ENCODE measurements around the gene GRB10. TPM values are rescaled to one million over a fixed set of nuclear protein-coding genes. Genes with fewer than 3 reads are reported as not detected.

Gene GRB10
- total RNA-seq, 1 donor from 2014 or later, result 58.3 TPM

DNA sequence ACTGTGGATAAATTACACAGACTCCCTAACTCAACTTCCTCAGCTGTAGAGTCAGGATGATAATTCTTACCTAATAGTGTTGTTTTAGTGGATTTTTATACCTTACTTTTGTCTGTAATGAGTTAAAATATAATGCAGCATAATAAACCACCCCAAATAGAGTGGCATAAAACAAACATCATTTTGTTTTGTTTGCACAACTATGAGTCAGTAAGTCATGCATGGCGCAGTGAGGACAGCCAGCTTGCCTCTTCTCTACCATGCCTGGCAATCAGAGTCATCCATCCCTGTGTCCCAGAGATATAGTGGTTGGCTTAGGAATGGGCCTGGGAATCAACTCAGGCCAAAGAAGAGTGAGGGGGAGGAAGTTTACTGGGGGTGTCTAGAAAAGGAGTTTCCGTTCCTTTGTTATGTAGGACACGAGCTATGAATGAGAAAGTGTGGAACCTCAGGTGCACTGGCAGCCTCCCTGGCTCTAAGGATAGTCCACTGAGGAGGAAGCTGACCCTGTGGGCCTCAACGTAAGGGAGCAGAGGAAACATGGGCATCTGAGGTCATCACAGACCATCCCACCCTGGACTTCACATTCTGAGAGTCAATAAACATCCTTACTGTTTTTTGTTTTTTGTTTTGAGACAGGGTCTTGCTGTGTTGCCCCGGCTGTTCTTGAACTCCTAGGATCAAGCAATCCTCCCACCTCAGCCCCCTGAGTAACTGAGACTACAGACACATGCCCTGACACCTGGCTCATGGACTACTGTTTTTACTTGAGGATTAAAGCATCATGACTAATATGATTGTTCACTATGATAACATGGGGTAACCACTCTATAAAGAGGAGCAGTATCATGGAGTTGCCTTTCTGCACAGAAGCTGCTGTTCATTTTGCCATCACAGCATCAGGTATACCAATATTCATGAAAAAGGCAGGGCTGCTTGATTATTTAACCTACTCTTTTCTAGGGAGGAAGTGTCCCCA lies 21.0 kb upstream of the GRB10 start:
- DNase-seq, result no peak

DNA sequence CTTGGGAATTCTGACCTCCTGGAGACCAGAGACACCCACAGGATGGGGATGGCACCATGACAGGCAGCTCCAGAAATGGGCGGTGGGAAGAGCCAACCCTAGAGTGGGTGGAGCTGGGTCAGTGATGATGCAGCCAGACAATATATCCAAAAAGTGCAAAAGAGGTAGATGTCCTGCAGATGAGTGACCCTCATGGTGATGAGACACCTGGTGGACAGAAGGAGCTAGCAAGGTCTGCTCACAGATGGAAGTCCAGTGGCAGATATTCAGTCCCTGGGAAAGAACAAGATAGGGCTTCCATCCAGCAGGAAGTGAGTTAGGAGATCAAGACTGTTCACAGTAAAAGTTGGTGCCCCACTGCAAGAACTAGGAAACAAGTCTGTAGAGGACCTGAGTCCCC lies 19.2 kb upstream of the GRB10 start:
- DNase-seq, result no peak

DNA sequence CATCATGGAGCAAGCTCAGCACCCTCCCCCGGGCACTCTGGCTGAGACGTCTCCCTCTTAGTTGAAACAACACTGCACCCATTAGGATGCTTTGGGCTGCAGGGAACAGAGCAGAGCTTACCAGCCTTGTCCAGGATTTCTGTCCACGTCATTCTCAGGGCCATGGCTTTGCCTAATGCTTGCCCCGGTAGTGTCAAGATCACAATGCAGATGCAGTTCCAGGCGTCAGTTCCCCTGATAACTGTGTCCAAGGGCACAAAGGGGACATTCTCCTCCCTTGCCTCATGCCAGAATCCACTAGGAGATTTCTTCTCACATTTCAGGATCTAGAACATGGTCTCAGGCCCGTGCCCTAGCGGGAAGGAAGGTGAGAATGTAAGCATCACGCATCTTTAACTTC lies 17.2 kb upstream of the GRB10 start:
- no peak for DNase-seq

DNA sequence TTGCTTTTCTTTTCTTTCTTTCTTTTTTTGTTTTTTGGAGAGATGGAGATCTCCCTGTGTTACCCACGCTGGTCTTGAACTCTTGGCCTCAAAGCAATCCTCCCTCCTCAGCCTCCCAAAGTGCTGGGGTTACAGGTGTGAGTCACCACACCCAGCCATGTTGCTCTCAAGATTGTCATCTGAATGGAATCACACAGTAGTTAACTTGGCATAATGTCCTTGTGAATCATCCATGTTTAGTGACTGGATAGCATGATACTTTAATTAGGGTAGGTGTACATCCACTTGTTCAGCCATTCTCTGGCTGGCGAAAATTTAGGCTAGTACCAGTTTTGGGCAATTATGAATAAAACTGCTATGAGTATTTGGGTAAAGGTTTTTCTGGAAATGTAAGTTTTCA lies 15.4 kb upstream of the GRB10 start:
- DNase-seq, result no peak

DNA sequence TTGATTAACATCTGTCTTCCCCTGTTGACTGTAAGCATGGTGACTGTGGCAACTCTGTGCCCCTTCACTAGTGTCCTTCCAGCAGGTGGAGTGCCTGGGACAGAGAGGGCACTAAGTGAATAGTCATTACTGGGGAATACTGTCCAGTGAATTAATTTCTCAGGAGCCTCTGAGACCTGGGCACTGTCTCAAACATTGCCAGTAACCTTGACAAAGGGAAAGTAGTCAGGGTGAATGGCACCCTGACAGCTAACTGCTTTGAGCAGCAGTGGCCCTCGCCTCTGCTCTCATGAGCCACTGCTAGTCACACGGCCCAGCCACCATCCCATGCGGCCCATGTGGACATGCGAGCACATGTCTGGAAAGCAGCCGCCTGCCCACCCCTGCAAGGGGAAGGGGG lies 13.1 kb upstream of the GRB10 start:
- DNase-seq, result no peak

DNA sequence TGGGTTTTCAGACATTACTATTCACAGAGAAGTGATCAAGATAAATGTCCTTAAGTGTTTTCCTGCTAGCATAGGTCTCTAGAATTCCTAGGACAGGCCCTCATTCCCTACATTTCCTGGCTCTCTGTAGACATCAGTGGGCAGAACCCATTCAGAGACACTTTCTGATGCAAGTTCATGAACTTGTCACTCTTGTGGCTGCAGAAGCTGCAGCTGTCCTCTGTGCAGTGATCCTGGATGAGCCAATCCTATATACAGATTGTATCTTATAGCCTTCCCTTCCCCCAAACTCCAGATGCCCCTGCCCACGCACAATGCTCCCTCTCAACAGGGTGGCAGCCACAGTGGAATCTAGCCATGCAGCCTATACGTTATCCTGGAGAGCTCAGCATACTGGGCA lies 12.6 kb upstream of the GRB10 start:
- no peak for DNase-seq

DNA sequence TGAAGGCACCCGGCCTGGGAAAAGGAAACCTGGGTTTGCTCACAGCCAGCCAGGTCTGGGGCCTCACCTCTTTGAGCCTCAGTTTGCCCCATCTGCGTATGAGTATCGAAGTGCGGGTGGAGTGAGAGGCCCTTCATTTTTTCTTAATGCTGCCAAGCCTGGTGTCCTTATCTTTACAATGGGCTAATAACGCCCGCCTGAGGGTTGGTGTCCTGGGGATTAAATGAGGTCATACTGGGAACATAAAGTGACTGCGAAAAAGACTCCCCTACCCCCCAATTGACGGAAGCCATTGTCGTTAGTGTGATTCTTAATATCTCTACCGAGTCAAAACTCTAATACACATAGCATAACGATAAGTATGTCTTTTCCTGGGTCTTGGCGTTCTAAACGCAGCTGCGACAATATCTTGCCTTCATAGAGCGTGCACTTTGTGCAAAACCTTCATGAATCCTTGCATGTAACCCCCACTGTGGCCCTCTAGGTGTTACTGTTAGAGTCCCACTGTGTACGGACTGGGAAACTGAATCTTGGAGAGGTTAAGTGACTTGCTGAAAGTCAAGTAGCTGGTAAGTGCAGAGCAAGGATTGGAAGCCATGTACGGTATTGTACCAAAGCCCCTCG lies 11.4 kb upstream of the GRB10 start:
- no peak for DNase-seq

DNA sequence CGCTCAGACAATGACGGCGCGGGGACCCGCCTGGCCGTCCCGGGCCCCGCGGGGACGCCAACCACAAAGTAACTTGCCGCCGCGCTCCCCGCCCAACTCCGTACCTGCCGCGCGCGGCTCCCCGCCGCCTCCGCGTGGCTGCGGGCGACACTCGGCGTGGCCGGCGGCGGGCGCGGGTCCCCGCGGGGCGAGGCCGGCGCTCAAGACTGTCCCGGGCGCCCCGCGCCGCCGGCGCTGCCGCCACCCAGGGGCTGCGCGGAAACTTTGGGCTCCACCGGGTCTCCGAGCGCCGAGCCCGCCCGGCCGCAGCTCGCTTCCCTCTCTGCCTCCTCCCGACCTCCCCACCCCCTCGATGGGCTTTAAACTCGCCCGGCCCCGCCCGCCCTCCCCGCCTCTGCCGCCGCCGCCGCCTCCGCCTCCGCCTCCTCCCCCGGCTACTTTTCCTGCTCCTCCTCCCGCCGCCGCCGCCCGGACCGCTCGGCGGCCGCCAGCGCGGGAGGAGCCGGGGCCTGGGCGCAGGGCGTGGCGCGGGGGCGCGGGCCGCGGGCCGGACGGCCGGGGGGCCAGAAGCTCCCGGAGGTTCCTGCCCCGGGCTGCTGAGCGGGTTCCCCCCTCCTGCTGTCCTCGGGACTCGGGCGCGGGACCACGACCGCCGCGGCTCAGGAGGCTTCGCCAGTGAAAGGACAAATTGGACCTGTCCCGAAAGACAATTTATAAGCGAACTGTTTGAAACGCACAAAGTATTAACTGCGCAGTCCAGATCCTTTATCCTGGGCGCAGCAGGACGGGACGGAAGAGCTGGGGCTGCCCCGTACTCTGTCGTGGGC lies 10.6 kb upstream of the GRB10 start:
- no peak for DNase-seq

DNA sequence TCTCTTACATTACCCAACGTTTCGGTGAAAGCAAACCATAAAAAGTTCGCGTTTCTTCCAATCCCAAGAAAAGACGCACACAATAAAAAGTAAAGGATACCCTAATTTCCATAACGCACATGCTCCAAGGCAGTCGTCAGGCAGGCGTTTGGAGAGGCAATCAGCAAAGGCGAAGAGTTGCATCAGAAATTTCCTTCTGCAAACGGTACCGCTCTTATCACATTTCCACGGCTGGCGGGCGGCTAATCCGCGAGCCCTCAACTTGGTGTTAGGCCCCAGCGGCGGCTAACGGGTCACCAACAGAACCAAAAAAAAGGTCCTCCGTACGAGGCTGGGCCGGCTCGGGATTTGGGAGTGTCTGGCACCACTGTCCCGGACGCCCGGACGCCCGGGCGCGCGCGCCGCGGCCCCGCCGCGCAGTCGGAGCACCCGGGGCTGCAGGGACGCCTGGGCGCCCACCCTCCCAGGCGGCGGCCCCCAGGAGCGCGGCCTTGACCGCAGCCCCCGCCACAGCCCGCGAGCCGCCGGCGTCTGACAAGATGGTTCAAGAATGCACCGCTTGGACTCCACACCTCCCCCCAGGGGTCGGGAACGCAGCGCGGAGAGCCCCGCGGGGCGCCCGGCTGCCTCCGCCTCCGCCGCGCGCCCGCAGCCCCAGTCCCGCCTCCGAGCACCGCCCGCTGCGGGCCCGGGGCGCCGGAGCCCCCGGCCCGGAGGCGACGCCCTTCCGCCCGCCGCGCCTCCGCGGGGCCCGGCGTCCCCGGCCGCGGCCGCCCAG lies 9.8 kb upstream of the GRB10 start:
- no peak for DNase-seq

DNA sequence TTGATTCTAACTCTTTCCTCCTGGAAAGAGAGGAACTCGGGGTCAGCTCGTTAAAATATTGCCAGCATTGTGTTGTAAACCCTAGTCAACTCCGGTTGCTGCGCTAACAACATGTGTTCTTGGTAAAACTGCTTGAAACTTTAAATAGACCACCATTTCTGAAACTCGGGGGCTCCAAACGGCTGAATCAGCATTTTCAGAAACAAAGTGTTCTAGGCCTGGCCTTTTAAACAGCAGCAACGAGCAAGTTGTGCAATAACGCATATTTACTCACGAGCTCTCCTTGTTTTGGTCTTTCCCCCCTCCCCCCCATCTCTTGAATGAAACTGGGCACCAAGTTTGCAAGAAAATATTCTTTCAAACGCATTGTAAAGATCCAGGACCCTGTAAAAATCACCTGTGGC lies 9.2 kb upstream of the GRB10 start:
- no peak for DNase-seq

DNA sequence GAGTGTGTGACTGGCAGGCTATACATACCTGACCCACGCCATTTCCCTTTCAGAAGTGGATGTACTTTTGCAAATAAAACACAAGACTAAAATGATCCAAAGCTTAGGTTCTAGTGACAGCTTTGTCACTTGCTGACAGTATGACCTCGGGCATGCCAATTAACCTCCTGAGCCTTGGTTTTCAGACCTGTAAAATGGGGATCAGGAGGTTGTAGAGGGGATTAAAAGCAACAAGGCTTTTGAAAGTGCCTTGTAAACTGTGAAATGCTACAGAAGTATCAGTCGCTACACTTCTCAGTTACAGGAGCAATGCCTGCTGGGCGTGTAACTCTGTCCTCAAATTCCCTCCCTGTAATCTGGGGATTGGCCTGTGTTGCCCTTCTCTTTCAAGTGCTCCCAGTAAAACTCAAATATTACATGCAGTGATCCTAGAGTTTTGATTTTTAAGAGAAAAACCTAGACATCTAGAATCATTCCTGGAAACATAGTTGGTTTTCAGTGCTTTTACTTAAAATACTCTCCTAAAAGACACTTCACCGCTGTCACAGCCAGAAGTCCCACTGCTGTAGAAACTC lies 8.8 kb upstream of the GRB10 start:
- no peak for DNase-seq

DNA sequence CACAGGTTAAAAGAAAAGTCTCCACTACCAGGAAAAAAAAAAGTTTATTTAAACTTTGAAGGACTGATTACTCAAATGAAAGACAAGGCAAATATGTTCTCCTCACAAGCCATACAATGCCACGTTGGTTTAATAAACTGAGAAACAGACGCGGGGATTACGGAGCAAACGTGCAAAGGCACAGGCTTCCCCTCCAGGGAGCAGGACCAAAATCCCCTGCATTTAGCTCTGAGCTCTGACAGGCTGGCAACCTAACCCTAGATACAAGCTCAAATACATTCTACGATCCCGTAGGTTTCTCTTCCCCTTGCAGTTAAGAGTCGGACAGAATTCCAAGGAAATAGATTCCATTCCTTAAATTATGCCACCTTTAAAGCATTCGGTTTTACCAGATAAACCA lies 7.7 kb upstream of the GRB10 start:
- no peak for DNase-seq

DNA sequence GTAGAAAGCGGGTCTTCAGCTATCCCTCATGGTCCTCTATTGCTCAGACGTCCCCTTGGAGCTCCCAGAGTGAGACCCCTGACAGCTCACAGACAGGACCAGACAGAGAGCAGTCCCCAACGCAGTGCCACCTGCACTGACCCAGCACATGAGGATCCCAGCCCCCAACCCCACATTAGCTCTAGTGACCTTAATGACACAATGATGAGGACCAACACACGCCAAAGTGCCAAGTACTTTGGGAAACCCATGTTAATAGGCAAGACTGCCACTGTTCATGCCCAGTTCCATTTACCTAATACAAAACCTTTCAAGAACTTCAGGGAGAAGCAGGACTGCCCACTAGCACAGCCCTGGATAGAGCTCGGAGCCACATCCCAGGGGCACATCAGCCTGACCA lies 5.7 kb upstream of the GRB10 start:
- DNase-seq, result no peak

DNA sequence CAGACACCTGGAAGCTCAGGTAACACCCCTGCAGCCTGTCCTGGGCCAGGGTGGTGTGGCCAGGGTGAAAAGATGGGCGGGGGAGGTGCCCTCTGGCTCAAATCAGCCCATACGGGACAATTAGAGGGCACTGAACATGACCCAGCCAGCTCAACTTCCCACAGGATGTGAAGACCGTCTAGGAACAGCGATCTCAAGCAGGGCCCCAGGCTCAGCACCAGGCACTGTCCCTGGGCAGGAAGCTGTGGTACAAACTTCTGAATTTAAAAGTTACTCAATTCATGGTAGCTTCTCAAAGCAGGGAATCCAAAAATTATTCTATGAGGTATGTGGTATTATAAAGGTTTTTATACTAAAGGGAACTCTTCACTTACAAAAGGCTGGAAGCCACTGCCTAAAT lies 5.1 kb upstream of the GRB10 start:
- DNase-seq, result no peak

DNA sequence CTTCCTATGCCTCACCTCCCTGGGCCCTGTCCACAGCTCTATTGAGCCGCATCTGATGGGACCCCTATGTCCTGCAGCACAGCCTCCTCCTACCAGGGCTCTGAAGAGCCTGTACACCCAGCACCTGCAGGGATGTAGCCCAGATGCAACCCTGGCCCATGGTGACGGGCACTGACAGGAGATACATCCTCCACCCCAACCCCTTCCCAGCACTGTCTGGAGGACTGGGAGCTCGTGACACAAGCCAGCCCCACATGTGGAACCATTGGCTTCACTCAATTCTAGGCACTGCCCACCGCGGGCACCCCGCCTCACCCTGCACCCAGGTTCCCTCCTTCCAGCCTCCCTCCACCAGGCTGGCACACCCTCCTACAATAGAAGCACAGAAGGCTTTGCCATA lies 2.6 kb upstream of the GRB10 start:
- no peak for DNase-seq

DNA sequence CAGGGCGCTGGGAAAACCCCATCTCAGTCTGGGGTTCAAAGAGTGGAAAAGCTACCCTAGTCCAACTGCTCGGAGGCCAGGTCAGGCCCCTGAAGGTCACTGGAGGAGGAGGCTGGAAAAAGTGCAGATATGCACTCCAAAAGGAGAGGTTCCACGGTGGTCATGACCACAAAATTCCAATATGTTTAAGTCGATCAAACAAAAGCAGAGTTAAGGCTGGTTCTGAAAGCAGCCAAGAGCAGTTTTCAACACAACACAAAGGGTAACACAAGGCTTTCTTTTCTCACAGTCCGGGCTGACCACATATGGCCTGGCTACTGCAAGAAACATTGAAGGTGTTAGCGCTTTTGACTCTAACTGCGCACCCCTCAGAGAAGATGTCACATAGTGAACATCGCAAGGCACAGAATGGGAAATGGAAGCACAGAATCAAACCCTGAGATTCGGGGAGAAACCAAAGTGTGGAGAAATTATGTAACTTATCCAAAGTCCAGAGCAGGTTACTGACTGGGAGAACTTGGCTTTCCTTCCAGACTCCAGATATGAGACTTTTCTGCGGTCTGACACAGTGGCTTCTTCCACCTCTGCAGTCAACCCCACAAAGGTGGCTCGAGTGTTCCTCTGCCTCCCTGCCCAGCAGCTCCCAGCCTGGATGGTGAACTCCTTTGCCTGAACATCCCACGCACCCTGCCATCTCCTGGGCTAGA lies 1.3 kb upstream of the GRB10 start:
- DNase-seq, result no peak

DNA sequence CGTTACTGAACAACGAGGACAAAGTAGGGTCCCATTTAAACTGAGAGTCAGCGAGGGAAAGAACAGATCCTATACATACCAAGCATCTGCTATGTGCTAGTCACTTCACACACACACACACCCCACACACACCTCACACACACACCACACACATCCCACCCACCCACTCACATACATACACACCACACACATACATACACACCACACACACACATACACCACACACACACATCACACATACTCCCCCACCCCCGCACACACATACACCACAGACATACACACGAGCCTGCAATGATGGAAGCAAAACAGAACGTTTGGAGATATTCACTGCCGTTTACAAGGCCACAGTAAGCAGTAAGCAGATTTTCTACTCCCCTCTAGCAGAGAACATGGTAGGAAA lies 607 bp upstream of the GRB10 start:
- no peak for DNase-seq

DNA sequence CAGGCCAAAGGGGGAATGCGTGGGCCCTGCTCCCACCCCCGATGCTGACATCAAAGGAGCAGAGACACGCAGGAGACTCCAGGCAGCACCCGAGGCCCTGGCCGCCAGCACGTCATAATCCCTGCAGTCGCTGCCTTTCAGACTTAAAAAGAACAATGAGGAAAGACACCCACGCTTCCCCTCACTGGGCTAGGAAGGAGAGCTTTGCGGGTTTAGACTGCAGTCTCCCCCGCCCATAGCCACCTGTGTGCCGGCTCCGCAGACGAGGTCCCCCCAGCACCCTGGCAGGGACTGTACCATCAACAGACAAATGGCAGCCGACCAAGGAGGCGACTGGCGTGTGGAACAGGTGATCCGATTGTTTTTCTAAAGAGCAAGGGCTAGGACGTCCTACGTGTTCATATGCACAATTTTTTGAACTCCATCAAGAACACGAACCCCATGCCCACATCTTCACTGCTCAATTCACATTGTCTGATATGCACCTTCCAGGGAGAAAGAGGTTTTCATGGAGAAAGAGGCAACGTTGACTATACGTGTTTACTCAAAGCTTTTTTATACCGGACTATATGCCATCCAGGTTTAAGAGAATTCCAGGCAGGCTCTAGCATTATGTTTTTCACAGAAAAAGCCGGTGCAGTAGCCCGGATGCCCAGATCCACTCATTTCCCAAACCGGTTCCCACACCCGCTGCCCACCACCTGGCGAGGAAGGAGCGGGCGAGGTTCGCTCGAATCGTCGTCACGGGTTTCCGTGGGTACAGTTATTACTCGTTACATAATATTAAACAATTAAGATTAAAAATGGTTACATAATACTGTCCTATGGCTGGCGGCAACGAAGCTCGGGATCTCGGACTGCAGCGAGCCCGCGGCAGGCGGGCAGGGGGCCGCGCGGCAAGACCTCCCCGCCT lies 1.1 kb downstream of the GRB10 start:
- DNase-seq, result peak; percentile 26

DNA sequence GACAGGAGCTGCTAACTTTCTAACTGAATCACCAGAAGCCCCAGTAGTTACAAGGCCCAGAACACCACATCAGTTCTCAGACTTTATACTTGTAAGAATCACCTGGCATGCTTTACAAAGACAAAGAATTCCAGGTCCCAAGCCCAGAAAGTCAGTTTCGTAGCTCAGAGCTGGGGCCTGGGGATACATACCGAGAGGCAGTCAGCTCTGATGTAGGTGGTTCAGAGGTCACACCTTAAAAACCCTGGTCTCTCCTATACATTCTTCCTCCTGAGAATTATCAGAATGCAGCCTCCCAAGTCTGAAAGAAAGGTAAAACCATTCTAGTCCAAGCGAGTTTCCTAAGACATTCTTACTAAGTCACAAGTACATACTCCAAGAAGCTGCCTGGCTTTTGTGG lies 2.3 kb downstream of the GRB10 start:
- no peak for DNase-seq

DNA sequence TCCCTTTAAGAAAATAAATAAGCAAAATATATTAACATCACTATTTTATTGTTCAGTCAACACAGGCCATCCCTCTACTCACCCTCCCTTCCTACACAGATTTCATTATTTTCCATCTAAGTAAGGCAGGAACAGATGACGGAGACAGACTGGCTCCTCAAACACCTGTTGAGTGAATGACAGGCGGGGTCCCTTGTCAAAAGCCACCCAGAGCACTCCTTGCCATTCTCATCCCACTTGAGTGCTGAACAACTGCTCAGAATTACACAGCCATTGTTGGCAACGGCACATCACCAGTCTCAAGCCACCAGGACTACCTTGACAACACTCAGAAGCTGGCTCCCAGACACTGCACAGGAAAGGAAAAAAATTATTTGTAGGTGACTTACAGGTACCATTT lies 3.3 kb downstream of the GRB10 start:
- DNase-seq, result no peak
